Thoracic aorta (tissue), 2 donors: ENCODE results near the gene BTRC. TPM values are rescaled to one million over a fixed set of nuclear protein-coding genes. Genes with fewer than 3 reads are reported as not detected.

Source experiments
- ATAC-seq: fragments of 150-250 bp; one replicate; pipeline ENCODE4 v1.8.0; 2017; ENCODE audit warnings: low read depth; ENCODE audit not compliant: insufficient number of reproducible peaks, low FRiP score
- DNase-seq: peaks from one replicate; pipeline ENCODE4 v3.0.0-alpha.2; 2020; ENCODE audit warnings: low spot score
- H3K27ac ChIP-seq, 2 donors: fragments of 200-600 bp; sonication (generic); 1 replicate in 1 of 2; 2 replicates in 1 of 2; pipeline ENCODE4 v1.5.1; 2016; ENCODE audit warnings: mild to moderate bottlenecking in 2 of 2, moderate library complexity in 2 of 2
- H3K27me3 ChIP-seq: fragments of 200-600 bp; sonication (generic); replicated peaks from 2 replicates; pipeline ENCODE4 v1.6.0; 2016; ENCODE audit warnings: mild to moderate bottlenecking; ENCODE audit not compliant: insufficient read depth
- H3K36me3 ChIP-seq: fragments of 200-600 bp; sonication (generic); one replicate; pipeline ENCODE4 v1.5.1; 2016
- H3K4me1 ChIP-seq, 2 donors: fragments of 200-600 bp; sonication (generic); 1 replicate in 1 of 2; 2 replicates in 1 of 2; pipeline versions ENCODE4 v1.5.1 to v1.6.0; 2016; ENCODE audit warnings: low read depth in 2 of 2, mild to moderate bottlenecking in 1 of 2; ENCODE audit not compliant: control insufficient read depth in 1 of 2
- H3K4me3 ChIP-seq: fragments of 200-600 bp; sonication (generic); 2 replicates; pipeline ENCODE4 v1.5.1; 2016; ENCODE audit warnings: mild to moderate bottlenecking
- H3K9me3 ChIP-seq: fragments of 200-600 bp; sonication (generic); 2 replicates; pipeline ENCODE4 v1.5.1; 2016
- CTCF ChIP-seq: fragments of 200-600 bp; sonication (generic); IDR thresholded peaks from one replicate; pipeline ENCODE4 v1.5.1; 2019; ENCODE audit warnings: antibody characterized with exemption
- total RNA-seq, 2 donors: library from RNA; depleted of rRNA; stranded (reverse); fragments of >200 nt; gene quantifications; one replicate each; pipeline versions ENCODE4 v1.1.0 to v1.2.3, GENCODE V29; 2016

BTRC gene
- total RNA-seq, 2 donors from 2014 or later: 8.4 to 12.9 TPM

- peaks cover 12% of the 10 kb centered on the region for H3K27me3 ChIP-seq
- no peak overlapping the region for H3K27ac ChIP-seq
- H3K4me3 ChIP-seq: peak overlapping the region; percentile 75
- ATAC-seq: peak; percentile 10
- TF ChIP-seq CTCF: peak; percentile 98
- peaks cover 6 to 25% of the 10 kb centered on the region in 2 donors for H3K4me1 ChIP-seq
- H3K9me3 ChIP-seq: peaks cover 7% of the 10 kb centered on the region
- DNase-seq: peak; percentile 13
- H3K36me3 ChIP-seq: no peaks in the 10 kb centered on the region
These were observed 215.9 kb downstream of the BTRC start for GRCh38 chr10:101569622-101570427.

GRCh38 chr10:101570428-101571270 is 216.7 kb downstream of the BTRC start:
- Histone ChIP-seq H3K36me3 (no peaks in the 10 kb centered on the region), H3K27me3 (peaks cover 4% of the 10 kb centered on the region), H3K9me3 (peaks cover 7% of the 10 kb centered on the region), H3K4me1 (peaks cover 6 to 25% of the 10 kb centered on the region in 2 donors), H3K4me3 (peak overlapping the region; percentile 75), H3K27ac (no peak overlapping the region)
- DNase-seq: no peak
- peak; percentile 15 for ATAC-seq
- peak; percentile 31 for TF ChIP-seq CTCF

GRCh38 chr10:101571271-101571925 is 217.4 kb downstream of the BTRC start:
- DNase-seq (no peak), ATAC-seq (no peak)
- H3K27ac ChIP-seq: no peak overlapping the region
- no peak for TF ChIP-seq CTCF
- H3K4me1 ChIP-seq: peaks cover 6 to 21% of the 10 kb centered on the region in 2 donors
- no peak overlapping the region for H3K4me3 ChIP-seq
- peaks cover 7% of the 10 kb centered on the region for H3K9me3 ChIP-seq
- no peaks in the 10 kb centered on the region for H3K36me3 ChIP-seq
- H3K27me3 ChIP-seq: no peaks in the 10 kb centered on the region

GRCh38 chr10:101572126-101572525 is 218.2 kb downstream of the BTRC start:
- Histone ChIP-seq H3K9me3 (peaks cover 7% of the 10 kb centered on the region), H3K4me1 (peaks cover 6 to 18% of the 10 kb centered on the region in 2 donors), H3K4me3 (no peak overlapping the region), H3K27ac (no peak overlapping the region), H3K27me3 (no peaks in the 10 kb centered on the region), H3K36me3 (no peaks in the 10 kb centered on the region)
- DNase-seq: no peak
- no peak for ATAC-seq
- no peak for TF ChIP-seq CTCF

GRCh38 chr10:101572785-101573184 is 218.8 kb downstream of the BTRC start:
- DNase-seq (no peak), ATAC-seq (no peak)
- no peaks in the 10 kb centered on the region for H3K27me3 ChIP-seq

More at GRCh38 chr10:101572785-101573184, 218.8 kb downstream of the BTRC start:
- Histone ChIP-seq H3K27ac (no peak overlapping the region), H3K4me1 (peaks cover 6 to 18% of the 10 kb centered on the region in 2 donors), H3K9me3 (peaks cover 7% of the 10 kb centered on the region), H3K4me3 (no peak overlapping the region), H3K36me3 (no peaks in the 10 kb centered on the region)
- TF ChIP-seq CTCF: no peak
